ENCODE data around the gene VSIR. TPM values are rescaled to one million over a fixed set of nuclear protein-coding genes. Genes with fewer than 3 reads are reported as not detected.

The VSIR gene
- polyA plus RNA-seq, 10 donors: 27.2 to 36.4 (median 31.5) TPM

DNA sequence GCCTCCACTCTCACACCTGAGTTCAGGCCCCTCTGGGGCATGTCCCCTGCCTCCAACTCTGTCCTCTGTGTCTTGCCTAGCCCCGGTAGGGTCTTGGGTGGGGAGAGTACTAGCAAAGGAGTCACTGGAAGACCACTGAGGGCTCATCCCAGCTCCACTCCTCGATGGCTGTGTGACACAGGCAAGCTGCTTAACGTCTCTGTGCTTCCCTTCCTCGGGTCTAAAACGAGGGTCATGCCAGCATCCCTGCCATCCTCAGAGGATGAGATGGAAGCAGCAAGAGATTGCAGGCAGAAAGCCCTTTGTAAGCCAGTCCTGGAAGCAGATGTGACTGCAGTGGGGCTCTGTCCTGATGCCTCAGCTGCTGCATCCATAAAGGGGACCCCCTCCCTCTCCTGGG is 38.5 kb downstream of the VSIR start:
- DNase-seq: no peak

DNA sequence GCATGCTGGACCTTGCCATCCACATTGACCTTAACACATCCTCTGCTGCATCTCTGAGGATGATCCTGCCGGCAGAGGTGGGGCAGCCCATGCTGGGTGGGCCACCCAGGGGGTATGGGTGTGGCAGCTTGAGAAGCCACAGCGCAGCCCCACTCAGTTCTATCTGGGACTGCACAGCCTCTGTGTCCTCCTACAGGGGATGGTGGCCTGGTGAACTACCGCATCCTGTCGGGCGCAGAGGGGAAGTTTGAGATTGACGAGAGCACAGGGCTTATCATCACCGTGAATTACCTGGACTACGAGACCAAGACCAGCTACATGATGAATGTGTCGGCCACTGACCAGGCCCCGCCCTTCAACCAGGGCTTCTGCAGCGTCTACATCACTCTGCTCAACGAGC is 41.5 kb downstream of the VSIR start:
- no peak for DNase-seq

DNA sequence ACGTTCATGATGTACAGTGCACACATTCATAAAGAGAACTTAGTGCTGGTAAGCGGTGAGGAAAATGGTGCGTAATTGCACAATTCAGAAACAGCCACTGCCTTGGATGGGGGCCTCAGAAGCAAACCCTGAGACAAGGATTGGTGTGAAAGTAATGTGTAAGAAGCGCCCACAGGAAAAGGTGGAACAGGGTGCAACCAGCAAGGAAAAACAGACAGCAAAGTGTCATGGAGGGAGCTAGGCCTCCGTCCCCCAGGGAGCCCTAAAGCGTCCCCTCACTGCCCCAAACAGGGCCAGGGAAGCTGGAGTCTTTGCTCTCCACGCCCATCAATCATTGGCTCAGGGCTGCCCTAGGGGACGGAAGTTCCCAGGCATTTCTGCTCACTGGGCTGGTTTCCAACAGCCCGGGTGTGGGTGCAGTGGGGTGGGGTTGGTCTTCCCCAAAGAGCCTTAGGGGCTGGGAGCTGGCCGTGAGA is 44.1 kb downstream of the VSIR start:
- DNase-seq: no peak

DNA sequence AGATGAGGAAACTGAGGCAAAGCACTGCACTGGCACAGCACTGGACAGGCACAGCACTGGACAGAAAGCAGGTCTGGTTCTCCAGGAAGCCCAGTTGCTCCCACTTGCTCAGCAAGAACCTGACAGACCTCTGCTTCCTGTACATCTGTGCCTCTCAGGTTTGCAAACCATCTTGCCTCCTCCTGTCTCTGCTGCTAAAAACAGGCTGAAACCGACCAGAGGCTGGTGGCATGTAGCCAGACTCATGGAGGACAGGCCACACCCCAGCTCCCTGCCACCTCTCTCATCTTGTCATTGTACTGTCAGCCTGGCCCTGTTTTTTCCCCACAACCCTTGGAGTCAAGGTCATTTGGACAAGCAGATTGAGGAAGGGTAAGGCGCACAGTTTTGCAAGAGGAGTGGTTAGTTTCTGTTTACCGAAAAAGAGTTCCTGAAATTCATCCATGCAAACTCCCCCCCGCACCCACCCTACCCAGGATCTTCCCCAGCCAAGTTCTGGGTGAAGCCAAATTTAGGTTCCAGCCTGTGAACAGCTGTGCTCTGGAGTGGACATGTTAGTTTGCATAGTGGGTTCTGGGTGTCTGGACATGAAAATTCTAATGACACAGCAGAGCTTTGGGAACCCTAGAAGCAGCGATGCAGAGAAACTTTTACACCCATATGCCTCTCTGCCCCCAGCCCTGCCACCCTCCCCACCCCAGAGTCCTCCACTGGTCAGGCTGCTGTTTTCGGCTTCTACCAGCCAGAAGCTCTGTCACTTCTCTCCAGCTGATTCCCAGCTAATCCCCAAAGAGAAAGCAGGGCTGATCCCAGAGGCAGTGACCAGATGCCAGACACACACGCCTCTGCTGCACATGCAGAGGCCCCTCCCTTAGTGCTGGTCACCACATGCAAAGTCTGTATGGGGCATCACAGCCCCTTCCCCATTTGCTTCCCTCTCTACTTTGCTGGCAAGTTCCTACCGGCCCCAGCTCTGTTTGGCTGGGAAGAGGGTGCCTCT is 45.3 kb downstream of the VSIR start:
- peak; percentile 64 to 85 (median 70) for DNase-seq

DNA sequence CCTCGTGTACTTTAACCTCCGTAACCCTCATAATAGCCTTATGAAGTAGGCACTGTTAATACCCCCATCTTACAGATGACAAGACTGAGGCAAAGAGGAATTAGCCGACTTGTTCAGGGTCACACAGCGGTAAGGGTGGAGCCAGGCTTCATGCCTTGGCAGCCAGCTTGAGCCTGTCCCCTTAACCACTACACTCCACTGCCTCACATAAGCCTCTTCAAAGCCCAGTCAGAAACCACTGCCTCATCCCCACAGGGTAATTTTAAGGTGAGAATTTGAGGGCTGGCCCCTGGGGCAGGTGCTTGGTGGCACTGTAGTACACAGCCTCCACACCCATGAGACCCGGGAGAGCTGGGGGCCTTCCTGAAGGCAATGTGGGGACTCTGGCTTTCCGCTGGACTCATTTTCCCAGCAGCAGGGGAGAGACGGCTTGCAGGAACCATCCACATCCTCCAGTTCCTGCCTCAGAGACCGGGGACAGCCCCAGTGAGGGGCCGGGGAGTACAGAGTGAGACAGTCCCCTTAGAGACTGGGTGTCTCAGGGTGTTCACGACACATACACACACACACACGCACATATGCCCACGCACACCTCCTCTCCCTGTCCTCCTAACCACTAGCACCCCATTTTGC is 46.1 kb downstream of the VSIR start:
- no peak for DNase-seq

DNA sequence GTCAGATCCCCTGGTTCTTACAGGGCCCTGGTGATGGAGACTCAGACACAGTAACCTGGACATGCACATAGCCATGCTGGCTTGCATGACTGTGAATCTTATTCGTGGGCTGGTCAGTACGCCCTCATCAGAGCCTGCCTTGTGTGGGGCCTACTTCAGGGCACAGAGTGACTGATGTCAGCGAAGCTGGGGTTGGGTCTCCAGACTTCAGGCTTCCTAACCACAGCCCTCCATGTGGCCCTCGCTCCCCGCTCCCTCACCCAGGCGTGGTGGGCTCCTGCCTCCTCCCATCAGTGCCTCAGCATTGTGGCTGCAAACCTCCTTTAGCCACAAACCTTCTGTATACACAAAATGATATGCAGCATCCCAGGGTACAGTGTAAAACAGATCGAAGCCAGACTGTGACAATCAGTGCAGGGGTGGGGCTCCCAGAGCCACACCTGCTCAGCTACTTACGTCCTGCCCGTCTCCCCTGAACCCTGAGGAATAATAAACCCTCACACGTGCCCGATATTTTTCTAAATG is 46.7 kb downstream of the VSIR start:
- no peak for DNase-seq

DNA sequence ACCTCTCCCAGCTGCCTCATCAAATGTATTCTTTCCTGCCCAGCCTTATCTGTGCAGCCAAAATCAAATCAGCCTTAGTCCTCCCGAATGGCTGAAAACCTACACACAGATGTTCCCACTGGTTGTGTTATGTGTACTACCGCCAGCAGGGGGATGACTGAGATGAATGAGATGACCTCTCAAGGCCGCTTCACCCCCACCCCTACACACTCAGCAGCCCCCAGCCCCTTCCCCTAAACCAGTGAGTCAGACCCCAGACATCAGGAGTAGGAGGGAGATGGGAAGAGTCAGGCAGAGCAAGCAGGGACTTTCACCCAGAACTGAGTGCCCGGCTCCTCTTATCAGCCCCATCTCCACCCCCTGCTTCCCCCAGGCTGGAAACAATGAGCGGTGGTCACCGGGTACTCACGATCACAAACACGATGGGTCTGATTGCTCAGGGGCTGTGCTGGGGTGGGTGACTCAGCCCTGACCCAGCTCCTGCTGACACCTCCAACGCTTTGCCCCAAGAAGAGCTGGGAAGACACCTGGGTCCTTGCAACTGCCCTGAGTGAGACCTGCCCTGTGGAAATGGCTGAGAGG is 47.2 kb downstream of the VSIR start:
- DNase-seq: no peak

DNA sequence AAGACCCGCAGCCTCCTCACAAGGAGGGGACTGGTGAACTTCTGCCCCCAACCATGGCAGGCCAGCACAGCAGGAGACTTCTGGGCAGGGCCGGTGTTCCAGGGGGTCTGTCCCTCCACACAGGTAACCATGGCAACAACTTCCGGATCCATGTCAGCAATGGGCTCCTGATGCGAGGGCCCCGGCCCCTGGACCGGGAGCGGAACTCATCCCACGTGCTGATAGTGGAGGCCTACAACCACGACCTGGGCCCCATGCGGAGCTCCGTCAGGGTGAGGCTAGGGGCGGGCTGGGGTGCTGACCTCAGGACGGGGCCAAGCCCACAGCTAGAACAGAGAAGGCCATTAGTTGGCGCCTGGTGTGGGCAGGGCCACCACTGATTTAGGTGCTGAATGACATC is 48.1 kb downstream of the VSIR start:
- DNase-seq: no peak

DNA sequence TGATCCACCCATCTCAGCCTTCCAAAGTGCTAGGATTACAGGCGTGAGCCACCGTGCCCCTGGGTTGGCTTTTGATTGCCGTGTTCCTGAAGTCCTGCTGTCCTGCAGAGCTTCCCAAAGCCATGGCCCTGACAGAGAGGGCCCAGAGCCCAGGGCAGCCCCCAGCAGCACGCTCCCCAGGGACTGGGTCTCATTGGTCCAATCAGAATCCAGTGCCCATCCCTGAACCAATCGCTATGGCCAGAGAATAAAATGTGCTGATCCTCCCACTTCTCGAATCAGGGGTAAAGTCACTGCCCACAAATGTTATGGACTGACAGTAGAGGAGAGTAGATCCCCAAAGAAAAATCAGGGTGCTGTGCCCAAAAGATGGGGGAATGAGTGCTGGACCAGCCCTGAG is 48.8 kb downstream of the VSIR start:
- DNase-seq: no peak

DNA sequence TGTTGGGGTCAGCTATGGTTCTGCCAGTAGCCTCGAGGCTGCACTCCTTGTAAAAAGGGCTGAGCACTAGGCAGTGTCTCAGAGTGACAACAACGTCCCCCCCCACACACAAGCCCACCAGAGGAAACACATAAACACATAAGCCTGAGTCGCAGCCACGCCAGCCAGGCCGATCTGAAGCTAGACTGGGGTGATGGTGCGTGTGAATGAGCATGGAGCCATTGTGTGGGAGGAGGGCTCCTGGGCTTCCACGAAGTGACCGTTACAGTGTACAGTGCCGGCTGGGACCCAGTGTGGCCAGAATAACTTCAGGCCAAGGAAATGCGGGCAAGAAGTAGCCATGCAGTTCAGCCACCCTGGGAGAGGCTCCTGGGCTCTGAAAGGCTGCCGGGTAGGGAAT is 50.0 kb downstream of the VSIR start:
- DNase-seq: no peak

DNA sequence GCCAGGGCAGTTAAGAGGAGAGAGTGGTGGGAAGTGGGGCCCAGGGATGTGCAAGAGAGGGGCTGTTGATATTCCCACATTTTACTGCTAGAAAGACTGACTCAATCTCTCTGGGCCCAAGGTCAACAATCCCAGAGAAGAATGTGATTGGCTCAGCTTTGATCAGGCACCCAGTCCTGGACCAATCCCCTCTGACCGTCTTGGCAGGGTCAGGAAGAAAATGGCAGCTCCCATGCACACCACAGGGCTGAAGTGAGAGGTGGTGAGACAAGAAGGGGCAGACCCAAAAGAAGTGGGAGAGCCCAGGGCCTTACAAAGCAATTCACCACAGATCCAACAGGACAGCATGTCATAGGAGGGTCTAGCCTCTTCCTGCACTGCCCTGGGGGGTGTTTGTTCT is 50.5 kb downstream of the VSIR start:
- no peak for DNase-seq

DNA sequence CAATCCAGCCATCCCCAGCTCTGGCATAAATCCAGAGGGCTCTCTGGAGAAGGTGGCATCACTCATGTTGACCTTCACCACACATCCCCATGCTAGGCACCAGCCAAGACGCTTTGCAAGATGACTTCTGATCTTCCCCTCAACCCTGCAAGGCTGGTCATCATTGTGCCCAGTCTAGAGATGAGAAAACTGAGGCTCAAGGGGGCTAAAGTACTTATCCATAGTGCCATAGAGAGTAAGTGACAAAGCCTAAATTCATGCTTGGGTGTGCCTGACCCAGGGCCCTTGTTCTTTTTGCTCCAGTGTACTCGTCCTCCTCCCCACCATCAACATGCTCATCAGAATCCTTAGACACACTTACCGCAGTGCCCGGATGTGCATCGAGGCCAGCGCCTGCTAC is 52.0 kb downstream of the VSIR start:
- DNase-seq: no peak

DNA sequence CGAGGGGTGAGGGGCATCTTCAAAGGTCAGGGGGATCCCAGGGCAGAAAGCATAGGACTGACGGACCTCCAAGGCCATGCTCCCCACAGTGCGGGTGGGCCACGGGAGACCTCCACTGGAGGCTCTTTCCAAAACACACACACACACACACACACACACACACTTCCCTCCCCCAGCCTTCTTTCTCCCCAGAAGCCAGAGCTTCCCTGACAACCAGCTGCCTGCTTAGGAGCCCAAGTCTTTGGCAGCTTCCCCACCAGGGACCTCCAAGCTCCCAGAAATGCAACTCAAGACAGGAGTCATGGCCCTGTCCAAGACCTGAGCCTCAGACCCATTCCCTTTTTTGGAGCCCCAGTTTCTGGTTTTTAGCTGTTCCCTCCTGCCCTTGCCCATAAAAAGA is 53.0 kb downstream of the VSIR start:
- peak in 1 of 3 donors; percentile 50 for DNase-seq

DNA sequence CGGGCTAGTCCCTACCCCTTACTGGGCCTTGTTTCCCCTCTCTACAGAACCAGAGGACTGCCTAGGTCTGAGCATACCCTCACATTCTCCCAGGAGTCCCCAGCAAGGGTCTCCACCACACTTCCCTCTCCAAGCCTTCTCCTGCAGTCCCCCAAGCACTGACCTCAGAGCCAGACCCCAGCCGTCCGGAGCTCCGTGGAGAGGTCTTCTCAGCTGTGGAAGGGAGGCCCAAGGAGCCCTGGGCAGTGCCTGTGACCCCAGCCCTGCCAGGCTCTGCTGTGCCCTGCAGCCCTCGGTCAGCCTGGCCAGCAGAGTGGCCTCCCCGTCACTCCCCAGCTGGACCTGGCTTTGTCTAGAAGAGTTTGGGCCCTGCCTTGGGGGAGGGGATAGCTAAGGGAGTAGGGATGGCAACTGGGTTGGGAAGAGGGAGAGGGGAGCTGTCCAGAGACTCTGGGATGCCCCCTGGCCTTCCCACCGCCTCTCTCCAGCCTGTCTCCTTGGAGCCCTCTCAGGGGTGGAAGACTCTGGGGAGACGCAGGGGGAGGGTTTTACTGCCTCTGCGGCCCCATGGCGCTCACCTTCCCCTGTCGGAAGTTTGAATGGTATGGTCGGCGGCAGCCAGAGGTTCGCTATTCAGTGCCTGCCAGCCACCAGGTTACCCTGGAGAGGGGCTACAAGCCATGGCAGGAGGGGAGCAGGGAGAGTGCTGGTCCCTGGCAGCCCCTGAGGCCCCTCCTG is 53.7 kb downstream of the VSIR start, which contains the start of gene C10orf105:
TSS of gene C10orf105 (minus strand) at position 315 of the 738 bp plus-strand sequence. CDS start 3,441 bp downstream, outside the sequence.
- no peak for DNase-seq

DNA sequence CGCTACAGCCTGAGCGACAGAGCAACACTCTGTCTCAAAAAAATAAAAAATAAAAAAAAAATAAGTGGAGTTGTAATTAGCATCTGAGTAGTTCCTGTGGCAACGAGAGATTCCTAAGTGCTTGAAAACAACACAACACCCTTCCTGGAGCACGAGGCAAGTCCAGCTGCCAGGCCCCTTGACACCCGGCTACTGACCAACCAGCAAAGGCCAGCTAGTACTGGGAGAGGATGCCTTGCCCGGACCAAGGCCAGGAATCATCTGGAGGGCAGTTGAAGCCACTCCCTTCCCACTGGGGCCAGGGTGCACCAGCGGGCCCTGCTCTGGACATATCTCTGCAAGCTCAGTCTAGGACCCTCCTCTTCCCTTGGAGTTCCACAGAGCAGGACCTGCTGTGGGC is 54.3 kb downstream of the VSIR start:
- DNase-seq: no peak

DNA sequence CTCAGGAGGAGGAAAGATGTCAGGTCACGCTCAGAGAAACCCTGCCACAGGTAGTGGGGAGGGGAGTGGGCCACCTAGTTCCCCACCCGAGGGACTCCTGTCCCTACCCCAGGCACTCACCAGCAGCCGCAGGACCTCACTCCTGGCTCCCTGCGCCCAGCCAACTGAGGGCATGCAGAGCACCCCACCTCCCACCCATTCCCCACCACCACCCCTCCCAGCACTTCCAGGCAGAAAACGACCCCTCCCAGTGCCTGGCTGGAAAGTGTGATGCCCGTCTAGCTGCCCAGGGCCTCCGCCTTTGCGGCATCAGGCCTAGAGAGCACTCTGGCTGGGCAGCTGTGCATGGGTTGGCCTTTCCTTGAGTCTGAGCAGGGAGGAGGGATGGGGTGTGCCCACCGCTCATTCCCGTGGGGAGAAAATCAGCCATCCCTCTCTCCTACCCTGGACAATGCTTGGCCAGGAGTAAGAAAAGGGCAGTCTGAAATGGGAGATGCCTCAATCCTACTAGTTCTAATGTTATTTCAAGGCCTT is 55.1 kb downstream of the VSIR start:
- no peak for DNase-seq

DNA sequence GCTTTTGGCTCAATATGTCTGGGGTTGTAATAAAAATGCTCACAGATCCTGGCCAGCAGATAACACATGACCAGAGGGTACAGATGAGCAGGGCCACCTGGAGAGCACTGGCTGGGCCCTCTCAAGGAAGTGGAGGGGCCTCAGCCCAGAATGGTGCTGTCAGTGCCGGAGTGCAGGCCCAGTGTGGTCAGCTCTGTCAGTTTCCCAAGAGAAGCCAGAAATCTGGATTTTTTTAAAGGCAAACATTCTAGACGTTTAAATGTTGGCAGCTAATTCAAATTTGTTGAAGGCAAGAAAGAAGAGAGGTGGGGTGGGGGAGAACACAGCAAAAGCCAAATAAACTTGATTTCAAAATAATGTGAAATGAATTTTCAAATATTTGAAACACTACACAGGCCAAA is 55.8 kb downstream of the VSIR start:
- DNase-seq: peak in 1 of 3 donors; percentile 67

DNA sequence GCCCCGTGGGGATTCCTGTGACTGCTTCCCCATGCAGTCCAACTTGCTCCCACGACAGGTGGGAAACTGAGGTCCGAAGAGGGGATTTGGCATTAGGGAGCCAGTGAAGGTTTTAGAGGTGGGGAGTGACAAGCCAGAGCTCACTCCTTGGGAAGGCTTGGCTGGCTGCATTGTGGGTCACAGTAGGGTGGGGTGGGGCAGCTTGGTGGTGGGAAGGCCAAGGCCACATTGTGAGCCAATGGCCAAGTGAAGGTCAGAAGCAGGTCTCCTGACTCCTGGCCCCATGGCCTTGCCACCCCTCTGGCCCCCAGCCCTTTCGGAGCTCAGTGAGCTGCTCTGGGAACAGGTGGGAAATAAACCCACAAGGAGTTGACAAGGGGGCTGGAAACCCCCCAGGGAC is 56.3 kb downstream of the VSIR start:
- DNase-seq: no peak

DNA sequence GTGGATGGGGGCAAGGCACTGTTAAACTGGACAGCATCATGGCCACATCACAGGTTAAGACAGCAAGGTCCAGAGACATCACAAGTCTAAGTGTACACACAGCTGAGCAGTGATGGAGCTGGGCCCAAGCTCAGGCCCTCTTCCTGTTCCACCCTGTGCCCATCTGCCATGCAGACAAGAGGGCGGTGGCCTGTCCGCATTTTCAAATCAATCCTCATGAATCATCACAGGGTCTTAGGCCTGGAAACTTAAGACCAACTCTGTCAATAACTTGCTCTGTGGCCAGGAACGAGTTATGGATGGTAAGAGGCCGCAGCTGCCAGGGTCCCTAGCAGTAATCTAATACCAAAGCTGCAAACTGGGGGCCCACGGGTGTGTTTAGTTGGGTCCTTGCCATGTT is 56.9 kb downstream of the VSIR start:
- no peak for DNase-seq

DNA sequence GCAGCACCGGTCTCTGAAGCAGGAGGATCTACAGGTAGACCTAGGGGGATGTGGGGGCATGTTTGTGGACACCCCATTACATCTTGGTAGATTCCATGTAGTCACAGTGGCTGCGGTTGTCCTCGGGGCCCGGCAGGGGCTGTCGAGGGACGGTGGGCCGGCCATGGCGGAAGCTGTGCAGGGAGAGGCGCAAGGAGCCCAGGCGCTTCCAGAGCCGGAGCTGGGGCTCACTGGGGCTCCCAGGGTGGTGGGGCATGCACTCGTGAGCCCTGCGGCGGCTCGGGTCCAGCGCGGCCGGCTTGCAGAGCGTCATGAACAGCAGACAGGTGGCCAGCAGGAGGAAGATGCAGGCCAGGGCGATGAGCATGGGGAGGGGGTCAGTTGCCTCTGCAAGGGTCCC is 57.5 kb downstream of the VSIR start:
- DNase-seq: no peak

DNA sequence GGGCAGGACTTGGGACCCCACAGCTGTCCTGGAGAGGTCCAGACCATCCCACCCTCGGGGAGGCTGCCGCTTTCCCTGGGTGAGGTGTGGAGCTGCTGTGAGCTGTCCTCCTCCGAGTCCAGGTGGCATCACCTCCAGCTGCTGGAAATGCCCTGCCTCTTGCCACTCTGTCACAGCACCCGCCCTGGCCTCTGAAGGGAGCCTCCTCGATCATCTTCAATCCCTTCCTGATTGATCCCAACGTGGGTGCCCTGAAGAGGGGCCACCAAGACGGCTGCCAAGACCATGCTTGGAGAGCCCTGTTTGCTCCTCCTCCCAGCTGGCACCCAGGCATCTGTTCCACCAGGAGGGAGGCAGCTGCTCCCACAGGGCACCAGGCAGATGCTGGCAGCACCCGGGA is 58.3 kb downstream of the VSIR start:
- no peak for DNase-seq

Measured in muscle of back (tissue), 11 donors.